ENCODE measurements around the gene RNASEH2A. TPM values are rescaled to one million over a fixed set of nuclear protein-coding genes. Genes with fewer than 3 reads are reported as not detected.
"Not testable (repeated sequence)": the region's sequence is repeated elsewhere in the genome, so short reads cannot be mapped to it uniquely, and the experiment has no call there.

RNASEH2A gene
- total RNA-seq, 2 experiments from 2014 or later: 49.2 to 64.0 TPM

DNA sequence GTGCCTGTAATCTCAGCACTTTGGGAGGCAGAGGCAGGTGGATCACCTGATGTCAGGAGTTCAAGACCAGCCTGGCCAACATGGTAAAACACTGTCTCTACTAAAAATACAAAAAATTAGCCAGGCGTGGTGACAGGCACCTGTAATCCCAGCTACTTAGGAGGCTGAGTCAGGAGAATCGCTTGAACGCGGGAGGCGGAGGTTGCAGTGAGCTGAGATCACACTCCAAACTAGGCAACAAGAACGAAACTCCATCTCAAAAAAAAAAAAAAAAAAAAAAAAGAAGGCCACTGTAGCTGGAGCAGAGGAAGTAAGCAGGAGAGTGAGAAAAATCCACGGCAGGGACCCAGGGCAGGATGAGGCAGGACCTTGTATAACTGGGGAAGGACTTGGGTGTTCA lies 40.2 kb downstream of the RNASEH2A start:
- peaks cover 24% of the 10 kb centered on the region for H3K27me3 Mint-ChIP-seq (ENCODE audit: low read depth)
- ChIA-PET POLR2A (interaction anchor here (0.7 kb wide), 1 partner anchor 30 kb away, joined by 3 read pairs; no protein-coding TSS in a partner anchor), CTCF (interaction anchor here (0.5 to 7.3 kb wide), 29 partner anchors 10 to 233 kb away, joined by 3 to 75 read pairs (median 5); partner anchors contain the start of genes GET3, JUNB, PRDX2 and RTBDN)
- ATAC-seq; DNase-seq; H3K27ac Mint-ChIP-seq; H3K9me3 Mint-ChIP-seq (ENCODE audit: insufficient read depth); H3K4me1 Mint-ChIP-seq (ENCODE audit: low read depth); H3K4me3 Mint-ChIP-seq; H3K36me3 Mint-ChIP-seq (ENCODE audit: low read depth): not testable (repeated sequence)

DNA sequence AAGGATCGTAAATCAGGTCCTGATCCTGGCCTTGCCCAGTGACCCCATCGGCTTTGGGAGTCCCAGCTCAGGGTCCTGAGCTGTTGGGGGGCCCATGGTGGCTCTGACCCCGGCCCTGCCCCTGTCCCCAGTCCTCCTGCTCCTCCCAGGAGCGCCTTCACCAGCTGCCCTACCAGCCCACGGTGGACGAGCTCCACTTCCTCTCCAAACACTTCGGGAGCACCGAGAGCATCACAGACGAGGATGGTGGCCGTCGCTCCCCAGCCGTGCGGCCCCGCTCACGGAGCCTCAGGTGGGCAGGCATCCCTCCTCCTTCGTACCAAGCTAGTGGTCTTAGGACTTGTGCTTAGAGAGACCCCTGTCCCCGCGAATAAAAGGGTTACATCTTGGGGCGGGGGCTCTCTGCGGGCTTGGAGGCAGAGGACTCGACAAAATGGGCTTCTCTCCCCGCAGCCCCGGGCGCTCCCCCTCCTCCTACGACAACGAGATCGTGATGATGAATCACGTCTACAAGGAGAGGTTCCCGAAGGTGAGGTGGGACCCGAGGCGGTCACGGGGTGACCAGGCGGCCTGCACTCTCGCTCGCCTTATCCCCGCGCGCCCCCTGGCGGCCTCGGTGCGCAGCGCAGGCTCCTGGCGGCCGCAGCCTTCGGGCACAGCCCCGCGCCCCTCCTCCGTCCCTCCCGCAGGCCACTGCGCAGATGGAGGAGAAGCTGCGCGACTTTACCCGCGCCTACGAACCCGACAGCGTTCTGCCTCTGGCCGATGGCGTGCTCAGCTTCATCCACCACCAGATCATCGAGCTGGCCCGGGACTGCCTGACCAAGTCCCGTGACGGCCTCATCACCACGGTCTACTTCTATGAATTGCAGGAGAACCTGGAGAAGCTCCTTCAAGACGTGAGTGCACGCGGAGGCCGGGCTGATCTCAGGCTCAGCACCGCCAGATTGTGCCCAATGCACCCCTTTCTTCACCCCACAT lies 41.1 kb downstream of the RNASEH2A start:
- Mint-ChIP-seq H3K27ac (no peak overlapping the region), H3K4me3 (peak overlapping the region; percentile 34), H3K36me3 (ENCODE audit: low read depth) (no peaks in the 10 kb centered on the region), H3K9me3 (ENCODE audit: insufficient read depth) (no peaks in the 10 kb centered on the region), H3K4me1 (ENCODE audit: low read depth) (peaks cover 8% of the 10 kb centered on the region), H3K27me3 (ENCODE audit: low read depth) (peaks cover 19% of the 10 kb centered on the region)
- ATAC-seq (peak; percentile 98), DNase-seq (peak; percentile 86)
- ChIA-PET POLR2A (interaction anchor here (0.5 to 0.7 kb wide), 4 partner anchors 29 to 1642 kb away, joined by 3 to 5 read pairs (median 3); no protein-coding TSS in a partner anchor), CTCF (interaction anchor here (0.5 to 7.3 kb wide), 59 partner anchors 10 to 283 kb away, joined by 3 to 75 read pairs (median 4); partner anchors contain the start of genes DNASE2, FBXW9, GCDH and GET3)

DNA sequence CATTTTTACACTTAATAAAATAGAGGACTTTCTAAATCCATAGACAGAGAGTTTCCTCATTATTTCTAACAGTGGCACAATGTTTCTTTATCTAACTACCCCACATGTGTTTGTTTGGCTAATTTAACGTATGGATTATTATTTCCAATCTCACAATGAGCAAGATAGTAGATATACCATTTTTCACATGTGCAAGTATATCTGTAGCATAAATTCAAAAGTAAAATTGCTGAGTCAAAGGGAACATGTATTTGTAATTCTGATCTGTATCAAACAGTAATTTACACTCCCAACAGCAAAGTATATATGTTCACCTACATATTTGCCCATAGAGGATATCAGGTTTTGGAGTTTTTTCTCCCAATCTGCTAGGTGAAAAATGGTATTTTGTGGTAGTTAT lies 50.3 kb downstream of the RNASEH2A start:
- POLR2A ChIA-PET: no interaction called here
- CTCF ChIA-PET: no interaction called here

DNA sequence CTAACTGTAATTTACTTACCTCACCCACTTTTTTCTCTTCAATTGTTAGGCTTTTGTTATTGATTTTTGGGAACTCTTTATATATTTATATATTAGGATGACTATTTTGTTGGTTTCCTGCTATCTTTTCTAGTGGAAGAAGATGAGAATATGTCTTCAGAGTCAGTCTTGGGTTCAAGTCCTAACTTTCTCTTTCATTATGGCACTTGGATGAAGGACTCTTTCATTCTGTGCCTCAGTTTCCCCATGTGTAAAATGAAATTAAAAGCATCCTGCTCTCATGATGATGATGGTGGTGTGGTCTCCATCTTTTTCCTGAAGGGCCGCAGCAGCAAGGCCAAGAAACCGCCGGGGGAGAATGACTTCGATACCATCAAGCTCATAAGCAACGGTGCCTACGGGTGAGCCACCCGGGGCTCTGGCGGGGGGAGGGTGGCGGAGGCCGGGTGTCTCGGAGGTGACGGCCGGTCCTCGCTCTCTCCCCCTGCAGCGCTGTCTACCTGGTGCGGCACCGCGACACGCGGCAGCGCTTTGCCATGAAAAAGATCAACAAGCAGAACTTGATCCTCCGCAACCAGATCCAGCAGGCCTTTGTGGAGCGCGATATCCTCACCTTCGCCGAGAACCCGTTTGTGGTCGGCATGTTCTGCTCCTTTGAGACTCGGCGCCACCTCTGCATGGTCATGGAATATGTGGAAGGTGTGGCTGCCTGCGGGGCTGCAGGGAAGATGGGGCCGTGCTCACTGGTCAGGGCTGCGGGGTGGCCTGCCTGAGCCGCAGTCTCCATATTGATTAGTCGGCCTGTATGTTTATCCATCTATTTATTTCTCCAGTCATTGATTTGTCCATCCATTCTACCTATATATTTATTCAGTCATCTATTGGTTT lies 51.9 kb downstream of the RNASEH2A start:
- Mint-ChIP-seq H3K27ac (no peak overlapping the region), H3K36me3 (ENCODE audit: low read depth) (no peaks in the 10 kb centered on the region), H3K9me3 (ENCODE audit: insufficient read depth) (no peaks in the 10 kb centered on the region), H3K27me3 (ENCODE audit: low read depth) (peaks cover 3% of the 10 kb centered on the region), H3K4me1 (ENCODE audit: low read depth) (no peaks in the 10 kb centered on the region), H3K4me3 (no peak overlapping the region)
- ChIA-PET CTCF (interaction anchor here (1.3 kb wide), 1 partner anchor 10 kb away, joined by 6 read pairs; no protein-coding TSS in a partner anchor), POLR2A (no interaction called here)
- no peak for ATAC-seq
- DNase-seq: no peak

More for the DNA sequence above, 50.3 kb downstream of the RNASEH2A start:
- no peaks in the 10 kb centered on the region for H3K9me3 Mint-ChIP-seq (ENCODE audit: insufficient read depth)
- no peaks in the 10 kb centered on the region for H3K36me3 Mint-ChIP-seq (ENCODE audit: low read depth)
- no peaks in the 10 kb centered on the region for H3K4me1 Mint-ChIP-seq (ENCODE audit: low read depth)
- H3K4me3 Mint-ChIP-seq: no peak overlapping the region
- H3K27ac Mint-ChIP-seq: no peak overlapping the region
- ATAC-seq (no peak), DNase-seq (no peak)
- H3K27me3 Mint-ChIP-seq (ENCODE audit: low read depth): peaks cover 3% of the 10 kb centered on the region

DNA sequence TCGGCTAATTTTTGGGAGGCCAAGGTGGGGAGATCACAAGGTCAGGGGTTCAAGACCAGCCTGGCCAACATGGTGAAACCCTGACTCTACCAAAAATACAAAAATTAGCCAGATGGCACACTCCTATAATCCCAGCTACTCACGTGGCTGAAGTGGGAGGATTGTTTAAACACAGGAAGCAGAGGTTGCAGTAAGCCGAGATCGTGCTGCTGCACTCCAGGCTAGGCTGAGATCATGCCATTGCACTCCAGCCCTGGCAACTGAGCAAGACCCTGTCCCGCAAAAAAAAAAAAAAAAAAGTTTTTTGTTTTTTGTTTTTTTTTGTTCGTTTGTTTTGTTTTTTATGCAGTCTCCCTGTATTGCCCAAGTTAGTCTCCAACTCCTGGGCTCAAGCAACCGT lies 53.2 kb downstream of the RNASEH2A start:
- Mint-ChIP-seq H3K27me3 (ENCODE audit: low read depth) (peaks cover 3% of the 10 kb centered on the region), H3K36me3 (ENCODE audit: low read depth) (no peaks in the 10 kb centered on the region), H3K4me1 (ENCODE audit: low read depth) (no peaks in the 10 kb centered on the region), H3K27ac (no peak overlapping the region), H3K4me3 (no peak overlapping the region), H3K9me3 (ENCODE audit: insufficient read depth) (no peaks in the 10 kb centered on the region)
- CTCF ChIA-PET: no interaction called here
- DNase-seq (no peak), ATAC-seq (no peak)
- POLR2A ChIA-PET: no interaction called here

Small RNAs within 50 kb of the gene (microRNA-seq; reads per million reads assigned to microRNA genes)
- not detected for gene MIR5684
- not detected for gene MIR6794

Other genes starting within 250 kb of the RNASEH2A start
- 10 to 100 TPM; 16.2 to 16.5 TPM for gene ZNF490, start 195.8 kb upstream of the RNASEH2A start, total RNA-seq
- gene ZNF791, start 195.7 kb upstream of the RNASEH2A start, total RNA-seq: 10 to 100 TPM; 26.6 to 29.4 TPM
- gene MAN2B1, start 139.8 kb upstream of the RNASEH2A start, total RNA-seq: 100 to 1,000 TPM in 1 of 2 experiments, 10 to 100 TPM in 1; 95.5 to 102 TPM
- gene WDR83, start 139.8 kb upstream of the RNASEH2A start, total RNA-seq: 10 to 100 TPM; 16.4 to 19.4 TPM
- 100 to 1,000 TPM; 109 to 121 TPM for gene DHPS, start 124.7 kb upstream of the RNASEH2A start, total RNA-seq
- gene GNG14, start 118.6 kb upstream of the RNASEH2A start, total RNA-seq: not detected
- gene FBXW9, start 110.0 kb upstream of the RNASEH2A start, total RNA-seq: 1 to 10 TPM; 6.0 to 6.1 TPM
- 10 to 100 TPM; 84.3 to 93.1 TPM for gene TNPO2, start 82.7 kb upstream of the RNASEH2A start, total RNA-seq
- gene TRIR, start 71.9 kb upstream of the RNASEH2A start, total RNA-seq: 100 to 1,000 TPM; 206 to 228 TPM
- gene GET3, start 69.1 kb upstream of the RNASEH2A start, total RNA-seq: 10 to 100 TPM; 66.8 to 71.5 TPM
- not detected for gene BEST2, start 54.8 kb upstream of the RNASEH2A start, total RNA-seq
- gene HOOK2, start 31.0 kb upstream of the RNASEH2A start, total RNA-seq: 10 to 100 TPM; 14.4 to 16.9 TPM
- gene JUNB, start 15.1 kb upstream of the RNASEH2A start, total RNA-seq: 10 to 100 TPM; 90.4 to 92.9 TPM
- 100 to 1,000 TPM; 250 to 267 TPM for gene PRDX2, start 4.8 kb upstream of the RNASEH2A start, total RNA-seq
- 10 to 100 TPM; 17.7 to 30.9 TPM for gene THSD8, start 4.5 kb upstream of the RNASEH2A start, total RNA-seq
- not detected for gene RTBDN, start 28.0 kb downstream of the RNASEH2A start, total RNA-seq
- gene MAST1, start 31.9 kb downstream of the RNASEH2A start, total RNA-seq: 1 to 10 TPM in 1 of 2 experiments, under 1 TPM in 1; 0.89 to 1.3 TPM
- 10 to 100 TPM; 26.1 to 27.4 TPM for gene DNASE2, start 74.9 kb downstream of the RNASEH2A start, total RNA-seq
- gene KLF1, start 80.6 kb downstream of the RNASEH2A start, total RNA-seq: under 1 TPM in 1 of 2 experiments, not detected in 1; 0.21 TPM
- gene GCDH, start 84.6 kb downstream of the RNASEH2A start, total RNA-seq: 10 to 100 TPM; 39.5 to 42.5 TPM
- 1 to 10 TPM; 3.4 to 3.9 TPM for gene SYCE2, start 112.7 kb downstream of the RNASEH2A start, total RNA-seq
- gene FARSA, start 127.1 kb downstream of the RNASEH2A start, total RNA-seq: 100 to 1,000 TPM in 1 of 2 experiments, 10 to 100 TPM in 1; 98.8 to 106 TPM
- gene CALR, start 132.0 kb downstream of the RNASEH2A start, total RNA-seq: 100 to 1,000 TPM; 875 to 886 TPM
- 100 to 1,000 TPM; 138 to 140 TPM for gene RAD23A, start 139.3 kb downstream of the RNASEH2A start, total RNA-seq
- 10 to 100 TPM; 23.4 to 25.4 TPM for gene GADD45GIP1, start 150.6 kb downstream of the RNASEH2A start, total RNA-seq
- under 1 TPM; 0.21 to 0.34 TPM for gene DAND5, start 163.0 kb downstream of the RNASEH2A start, total RNA-seq
- gene NFIX, start 188.9 kb downstream of the RNASEH2A start, total RNA-seq: 1 to 10 TPM in 1 of 2 experiments, under 1 TPM in 1; 0.40 to 1.4 TPM